ELR (cell line): Measurements from ENCODE around the gene ZNF423.

ENCODE experiments used
- DNase-seq: peaks from one replicate; pipeline ENCODE4 v3.0.0-alpha.2; 2015; ENCODE audit warnings: low read depth

ZNF423 gene

DNA sequence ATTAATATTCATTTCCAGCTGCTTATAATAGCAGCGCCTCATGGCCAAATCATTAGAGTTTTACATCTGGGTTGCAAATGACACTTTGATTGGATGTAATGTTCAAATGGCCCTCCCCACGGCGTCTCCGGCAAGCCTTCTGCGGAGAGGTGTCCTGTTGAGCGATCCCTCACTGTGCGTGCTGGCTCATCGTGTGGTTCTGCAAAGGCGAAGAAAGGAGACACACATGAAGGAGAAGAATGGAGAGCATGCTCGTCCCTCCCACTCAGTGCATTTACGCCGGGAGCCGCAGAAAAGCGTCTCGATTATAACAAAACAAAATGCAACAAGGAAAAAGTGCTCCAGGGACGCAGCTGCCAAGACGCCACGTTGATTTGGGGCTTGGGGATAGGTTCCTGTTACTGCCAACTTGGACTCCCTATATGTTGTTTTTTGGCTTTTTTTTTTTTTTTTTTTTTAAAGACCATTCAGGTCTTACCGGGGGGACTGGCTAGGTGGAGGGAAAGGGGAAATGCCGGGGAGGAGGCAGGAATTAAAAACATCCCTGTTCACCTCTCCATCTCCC, 364.7 kb downstream of the ZNF423 start:
- no peak for DNase-seq

DNA sequence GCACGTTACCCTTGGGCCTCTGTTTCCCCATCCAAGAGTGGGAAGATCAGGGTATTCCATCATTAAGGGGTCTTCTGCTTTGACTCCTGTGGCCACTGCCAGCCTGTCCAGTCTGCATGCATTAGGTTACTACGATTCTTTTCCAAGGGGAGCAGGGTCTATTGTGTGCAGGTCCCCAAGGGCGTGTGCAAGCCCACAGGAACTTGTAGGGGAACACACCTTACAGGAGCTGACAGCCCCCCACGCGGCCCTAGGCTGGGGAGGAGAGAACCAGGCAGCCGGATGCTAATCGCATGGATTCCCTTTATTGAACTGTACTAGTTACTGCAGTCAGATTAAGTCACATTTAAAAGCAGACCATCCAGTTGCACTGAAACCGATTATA, 365.6 kb downstream of the ZNF423 start:
- no peak for DNase-seq

- DNase-seq = no peak
Observed at GRCh38 chr16:49489686-49490320, 366.1 kb downstream of the ZNF423 start.

GRCh38 chr16:49488740-49489525, 367.0 kb downstream of the ZNF423 start:
- no peak for DNase-seq

GRCh38 chr16:49488336-49488735, 367.6 kb downstream of the ZNF423 start:
- no peak for DNase-seq

- DNase-seq = no peak
Observed at GRCh38 chr16:49487746-49488145, 368.2 kb downstream of the ZNF423 start.

DNA sequence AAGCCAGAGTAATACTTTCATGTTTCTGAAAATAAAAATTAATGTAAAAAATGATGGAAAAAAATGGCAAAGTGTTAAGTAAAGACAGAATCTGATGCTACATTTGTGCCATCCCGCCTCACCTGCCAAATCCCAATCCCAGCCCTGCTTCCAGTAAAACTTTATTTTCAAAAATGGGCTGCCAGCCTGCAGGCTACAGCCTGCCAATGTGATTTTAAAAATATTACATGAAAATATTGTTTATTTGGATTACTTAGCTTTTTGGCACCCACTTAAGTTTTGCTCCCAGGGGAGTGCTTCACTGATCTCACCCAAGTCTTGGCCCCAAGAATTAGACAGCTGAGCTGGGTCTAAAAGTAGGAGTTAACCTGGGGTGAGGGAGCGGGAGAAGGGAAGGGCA, 369.5 kb downstream of the ZNF423 start:
- DNase-seq = no peak

DNA sequence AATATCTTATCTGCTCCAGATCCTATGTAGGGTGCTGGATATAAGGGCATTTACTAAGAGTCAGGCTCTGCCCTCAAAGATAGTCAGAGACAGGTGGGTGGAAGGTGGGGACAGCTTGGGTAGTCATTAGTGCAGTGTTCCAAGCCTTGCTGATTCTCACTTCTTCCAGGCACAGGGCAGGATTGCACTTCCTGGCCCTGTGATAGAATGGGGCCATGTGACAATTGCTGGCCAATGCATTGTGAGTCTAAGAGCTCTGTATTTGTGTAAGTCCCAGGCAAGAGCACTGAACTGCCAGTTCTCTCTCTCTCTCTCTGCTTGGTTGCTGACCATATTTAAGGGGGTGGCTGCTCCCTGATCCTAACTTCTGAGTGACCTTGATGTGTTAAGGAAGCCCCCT, 370.2 kb downstream of the ZNF423 start:
- no peak for DNase-seq

- DNase-seq = no peak
Observed at GRCh38 chr16:49484936-49485335, 371.0 kb downstream of the ZNF423 start.

DNA sequence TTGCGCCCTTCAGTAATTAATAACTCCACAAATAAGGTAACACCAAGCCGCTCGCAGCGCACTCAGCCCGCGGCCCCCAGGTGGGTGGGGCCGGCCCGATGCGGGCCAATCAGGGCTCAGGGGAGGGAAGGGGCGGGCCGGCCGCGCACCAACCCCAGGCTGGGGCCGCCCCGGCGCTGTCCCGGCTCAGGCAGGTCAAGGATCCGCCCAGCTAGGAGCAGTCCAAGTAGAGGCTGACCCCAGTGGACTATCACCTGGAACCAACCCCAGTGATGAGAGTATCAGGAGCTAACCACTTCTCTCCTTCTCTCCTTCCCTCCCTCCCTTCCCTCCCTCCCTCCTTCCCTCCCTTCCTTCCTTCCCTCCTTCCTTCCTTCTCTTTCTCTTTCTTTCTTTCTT, 371.5 kb downstream of the ZNF423 start:
- no peak for DNase-seq

GRCh38 chr16:49483651-49484450, 372.1 kb downstream of the ZNF423 start:
- no peak for DNase-seq

GRCh38 chr16:49483251-49483650, 372.7 kb downstream of the ZNF423 start:
- no peak for DNase-seq

- no peak for DNase-seq
Observed at GRCh38 chr16:49482690-49483089, 373.2 kb downstream of the ZNF423 start.

DNA sequence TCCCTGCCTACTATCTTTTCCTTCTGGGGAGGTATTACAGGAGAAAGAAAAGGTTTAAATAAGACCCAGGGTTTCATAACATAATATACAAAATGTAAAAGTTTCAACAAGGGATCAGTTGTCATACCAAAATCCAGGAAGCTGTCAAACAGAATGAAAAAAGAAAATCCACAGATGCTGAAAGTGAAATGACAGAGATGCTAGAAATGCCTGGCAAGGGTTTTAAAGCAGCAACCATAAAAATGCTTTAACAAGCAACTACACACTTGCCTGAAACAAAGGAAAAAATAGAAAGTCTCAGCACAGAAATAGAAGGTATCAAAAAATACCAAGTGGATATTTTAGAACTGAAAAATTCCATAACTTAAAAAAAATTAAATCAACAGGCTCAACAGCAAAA, 377.3 kb downstream of the ZNF423 start:
- no peak for DNase-seq

DNA sequence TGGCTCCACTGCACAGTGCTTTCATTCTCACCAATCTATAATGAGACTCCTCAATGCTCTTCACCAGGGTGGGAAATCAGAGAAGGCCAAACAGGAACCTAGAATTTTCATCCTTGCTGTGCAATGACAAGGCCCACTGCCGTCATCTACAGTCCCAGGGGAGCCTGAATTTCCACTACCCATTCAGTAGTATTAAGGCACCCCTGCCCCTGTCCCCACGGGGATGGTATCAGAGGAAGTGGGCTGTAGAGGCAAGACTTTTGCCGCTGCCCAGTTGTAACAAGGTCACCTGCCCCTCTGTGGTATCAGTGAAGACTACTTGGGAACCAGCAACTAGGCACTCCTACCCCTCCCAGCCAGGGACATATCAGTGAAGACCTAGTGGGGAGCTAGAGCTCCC, 377.8 kb downstream of the ZNF423 start:
- no peak for DNase-seq

DNA sequence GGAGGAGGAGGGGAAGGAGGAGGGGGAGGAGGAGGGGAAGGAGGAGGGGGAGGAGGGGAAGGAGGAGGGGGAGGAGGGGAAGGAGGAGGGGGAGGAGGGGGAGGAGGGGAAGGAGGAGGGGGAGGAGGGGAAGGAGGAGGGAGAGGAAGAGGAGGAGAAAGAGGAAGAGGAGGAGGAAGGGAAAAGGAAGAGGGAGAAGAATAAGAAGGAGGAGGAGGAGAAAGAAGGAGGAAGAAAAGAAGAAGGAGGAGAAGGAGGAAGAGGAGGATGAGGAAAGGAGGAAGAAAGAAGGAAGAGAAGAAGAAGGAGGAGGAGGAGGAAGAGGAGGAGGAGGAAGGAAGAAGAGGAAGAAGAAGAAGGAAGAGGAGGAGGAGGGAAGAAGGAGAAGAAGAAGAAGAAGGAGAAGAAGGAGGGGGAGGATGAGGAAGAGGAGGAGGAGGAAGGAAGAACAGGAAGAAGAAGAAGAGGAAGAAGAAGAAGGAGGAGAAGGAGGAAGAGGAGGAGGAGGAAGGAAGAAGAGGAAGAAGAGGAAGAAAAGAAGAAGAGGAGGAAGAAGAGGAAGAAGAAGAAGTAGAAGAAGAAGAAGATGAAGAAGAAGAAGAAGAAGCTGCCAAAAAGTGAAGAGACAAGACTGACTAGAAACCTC, 378.5 kb downstream of the ZNF423 start:
- DNase-seq = no peak

GRCh38 chr16:49474741-49475140, 381.2 kb downstream of the ZNF423 start:
- DNase-seq = no peak

DNA sequence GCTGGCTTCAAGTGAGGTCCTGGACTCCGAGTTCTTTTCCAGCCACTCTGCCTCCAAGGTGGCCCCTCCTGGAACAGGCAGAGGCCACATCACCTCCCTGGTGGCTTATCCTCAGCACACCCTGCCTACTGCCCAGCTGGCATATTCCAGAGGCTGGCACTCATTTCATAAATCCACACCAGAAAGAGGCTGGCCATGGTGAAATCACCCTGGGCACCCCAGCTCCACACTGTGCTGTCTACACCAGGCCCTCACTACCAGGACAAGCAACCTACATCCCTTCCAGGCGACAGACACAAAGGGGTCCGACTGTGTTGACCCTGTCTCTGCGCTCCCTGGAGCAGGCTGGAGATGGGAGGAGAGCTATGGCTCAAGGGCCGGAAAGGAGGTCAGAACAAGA, 382.1 kb downstream of the ZNF423 start:
- DNase-seq = no peak

- DNase-seq = no peak
Observed at GRCh38 chr16:49473131-49473530, 382.8 kb downstream of the ZNF423 start.

DNA sequence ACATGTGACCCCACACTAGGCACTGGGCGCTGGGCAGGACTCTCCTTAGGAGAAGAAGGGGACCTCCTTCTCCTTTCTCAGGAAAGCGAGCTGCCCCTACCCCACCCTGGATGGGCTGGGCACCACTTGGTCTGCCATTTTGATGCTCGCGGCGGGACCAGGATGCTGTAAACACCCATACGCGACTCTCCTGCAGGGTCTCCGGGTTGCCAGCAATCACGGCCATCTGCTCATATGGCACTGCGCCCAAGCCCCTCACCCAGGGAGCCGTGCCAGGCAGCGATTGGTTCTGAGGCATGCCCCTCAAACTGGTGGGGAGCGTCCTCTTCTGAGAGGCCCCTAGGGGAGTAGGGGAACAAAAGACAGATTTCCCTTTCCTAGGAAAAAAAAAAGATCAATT, 383.3 kb downstream of the ZNF423 start:
- DNase-seq = no peak

DNA sequence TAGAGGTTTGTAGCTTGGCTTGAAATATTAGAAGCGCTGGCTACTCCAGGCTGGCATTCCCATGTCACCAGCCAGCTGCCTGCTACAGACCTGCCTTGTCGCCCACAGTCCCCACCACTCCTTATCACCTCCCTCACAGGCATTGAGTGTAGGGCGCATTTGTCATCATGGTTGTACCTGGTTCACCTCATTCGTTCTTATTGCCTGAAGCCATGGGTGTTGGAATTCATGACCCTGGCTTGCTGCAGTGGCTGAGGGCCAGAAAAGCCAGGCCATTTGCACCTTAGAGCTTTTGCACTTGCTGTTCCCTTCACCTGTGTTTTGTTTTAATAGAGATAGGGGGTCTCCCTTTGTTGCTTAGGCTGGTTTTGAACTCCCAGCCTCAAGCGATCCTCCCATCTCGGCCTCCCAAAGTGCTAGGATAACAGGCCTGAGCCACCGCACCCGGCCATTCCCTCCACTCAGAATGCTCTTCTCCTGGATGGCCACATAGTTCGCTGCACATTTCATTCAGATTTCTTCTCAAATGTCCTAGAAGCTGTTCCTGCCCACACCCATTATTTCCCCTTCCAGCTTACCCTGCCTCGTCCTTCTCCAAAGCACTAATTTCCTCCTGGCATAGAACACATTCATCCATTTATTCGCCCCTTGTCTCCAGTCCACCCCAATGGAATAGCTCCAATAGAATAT, 384.7 kb downstream of the ZNF423 start:
- DNase-seq = no peak
